ENCODE measurements around the gene CD52.

DNA sequence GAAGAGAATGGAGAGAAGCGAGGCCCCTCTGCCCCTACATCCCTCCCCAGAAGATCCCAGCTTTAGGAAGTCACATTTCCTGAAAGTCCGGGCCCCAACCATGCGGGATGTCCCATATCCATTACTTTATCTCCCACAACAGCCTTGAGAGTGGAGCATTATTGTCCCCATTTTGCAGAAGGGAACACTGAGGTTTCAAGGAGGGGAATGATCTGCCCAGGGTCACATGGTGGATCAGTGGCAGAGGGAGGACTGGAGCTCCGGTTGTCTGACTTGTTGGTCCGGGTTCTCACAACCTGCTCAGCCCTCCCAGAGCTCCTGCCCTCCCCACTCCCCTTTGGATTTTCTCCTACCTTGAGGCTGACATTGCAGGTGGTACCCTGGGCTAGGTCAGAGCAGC, 38.3 kb downstream of the CD52 start:
- TF ChIP-seq, protein P1, sequence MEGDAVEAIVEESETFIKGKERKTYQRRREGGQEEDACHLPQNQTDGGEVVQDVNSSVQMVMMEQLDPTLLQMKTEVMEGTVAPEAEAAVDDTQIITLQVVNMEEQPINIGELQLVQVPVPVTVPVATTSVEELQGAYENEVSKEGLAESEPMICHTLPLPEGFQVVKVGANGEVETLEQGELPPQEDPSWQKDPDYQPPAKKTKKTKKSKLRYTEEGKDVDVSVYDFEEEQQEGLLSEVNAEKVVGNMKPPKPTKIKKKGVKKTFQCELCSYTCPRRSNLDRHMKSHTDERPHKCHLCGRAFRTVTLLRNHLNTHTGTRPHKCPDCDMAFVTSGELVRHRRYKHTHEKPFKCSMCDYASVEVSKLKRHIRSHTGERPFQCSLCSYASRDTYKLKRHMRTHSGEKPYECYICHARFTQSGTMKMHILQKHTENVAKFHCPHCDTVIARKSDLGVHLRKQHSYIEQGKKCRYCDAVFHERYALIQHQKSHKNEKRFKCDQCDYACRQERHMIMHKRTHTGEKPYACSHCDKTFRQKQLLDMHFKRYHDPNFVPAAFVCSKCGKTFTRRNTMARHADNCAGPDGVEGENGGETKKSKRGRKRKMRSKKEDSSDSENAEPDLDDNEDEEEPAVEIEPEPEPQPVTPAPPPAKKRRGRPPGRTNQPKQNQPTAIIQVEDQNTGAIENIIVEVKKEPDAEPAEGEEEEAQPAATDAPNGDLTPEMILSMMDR (IDR thresholded peaks at IDR 0.05) = no peak
- no peak for TF ChIP-seq POLR2A (IDR thresholded peaks at IDR 0.05)
